ENCODE results near the gene UBE2D4. TPM values are rescaled to one million over a fixed set of nuclear protein-coding genes. Genes with fewer than 3 reads are reported as not detected.
"Not testable (repeated sequence)": the region's sequence is repeated elsewhere in the genome, so short reads cannot be mapped to it uniquely, and the experiment has no call there.

Gene UBE2D4
- total RNA-seq, 1 experiment from 2014 or later, result 15.4 TPM

DNA sequence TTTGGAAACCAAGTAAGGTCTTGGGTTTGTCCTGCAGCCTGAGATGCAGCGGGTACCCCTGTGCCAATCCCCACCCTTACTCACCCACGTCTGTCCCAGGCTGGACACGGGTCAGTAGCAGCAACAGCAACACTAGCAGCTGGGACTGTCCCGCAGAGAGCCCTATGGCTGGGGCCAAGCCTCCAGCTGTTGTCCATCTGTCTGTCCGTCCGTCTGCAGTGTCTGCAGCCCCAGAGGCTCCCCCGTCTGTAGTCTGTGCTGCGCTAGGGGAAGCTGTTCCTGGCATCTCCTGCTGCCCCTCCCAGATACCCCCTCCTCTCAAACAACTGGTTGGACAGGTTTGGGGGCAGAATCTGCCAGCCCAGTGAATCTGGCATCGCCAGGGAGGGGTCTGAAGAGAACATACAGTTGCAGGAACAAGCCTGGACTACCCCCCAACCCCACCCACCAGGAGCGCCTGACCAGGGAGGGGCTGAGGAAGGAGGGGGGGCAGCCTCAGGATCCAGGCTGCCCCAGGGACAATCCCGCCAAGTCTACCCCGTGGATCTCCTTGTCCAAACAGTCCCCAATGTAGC, 63.9 kb downstream of the UBE2D4 start:
- DNase-seq (ENCODE audit: low read depth); in situ Hi-C loops (cut with HindIII; ENCODE audit: low pct_unique_long_range_greater_than_20kb, low sequenced_read_pairs): not testable (repeated sequence)

GRCh38 chr7:43990829-43991228, 64.6 kb downstream of the UBE2D4 start:
- in situ Hi-C loops (cut with HindIII; ENCODE audit: low pct_unique_long_range_greater_than_20kb, low sequenced_read_pairs); DNase-seq (ENCODE audit: low read depth): not testable (repeated sequence)

DNA sequence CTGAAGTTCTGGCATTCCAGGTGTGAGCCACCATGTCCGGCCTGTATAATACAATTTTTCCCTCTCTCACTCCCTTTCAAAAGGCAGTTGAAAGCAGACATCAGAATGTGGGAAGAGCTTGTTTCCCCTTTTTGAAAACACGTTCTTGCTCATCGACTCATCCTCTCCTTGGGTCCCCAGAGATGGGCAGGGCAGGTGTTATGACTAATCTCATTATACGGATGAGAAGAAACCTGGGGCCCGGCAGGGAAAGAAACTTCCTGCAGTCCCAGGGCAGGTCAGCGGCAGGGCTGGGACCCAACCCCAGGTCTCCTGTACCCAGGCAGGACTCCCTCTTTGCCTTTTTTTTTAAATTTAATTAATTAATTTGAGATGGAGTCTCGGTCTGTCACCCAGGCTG, 66.7 kb downstream of the UBE2D4 start:
- in situ Hi-C loops (cut with HindIII; ENCODE audit: low pct_unique_long_range_greater_than_20kb, low sequenced_read_pairs), result not testable (repeated sequence)
- DNase-seq (ENCODE audit: low read depth), result peak; percentile 73

DNA sequence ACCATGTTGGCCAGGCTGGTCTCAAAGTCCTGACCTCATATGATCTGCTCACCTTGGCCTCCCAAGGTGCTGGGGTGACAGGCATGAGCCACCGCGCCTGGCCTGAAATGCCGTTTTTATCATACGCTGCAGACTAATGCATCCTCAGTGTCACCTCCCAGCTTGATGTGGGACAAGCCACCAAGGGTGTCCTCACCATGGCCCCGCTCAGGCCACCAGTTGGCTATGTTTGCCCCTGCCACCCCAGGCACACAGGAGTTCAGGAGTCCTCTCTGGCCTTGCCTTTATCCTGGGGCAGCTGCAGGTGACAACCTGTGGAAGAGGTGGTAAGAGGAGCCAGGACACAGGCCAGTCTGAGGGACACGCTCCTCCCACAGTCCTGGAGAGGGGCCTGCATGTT, 68.4 kb downstream of the UBE2D4 start:
- DNase-seq (ENCODE audit: low read depth), result not testable (repeated sequence)

GRCh38 chr7:43997532-43997931, 71.3 kb downstream of the UBE2D4 start, which contains the start of gene SPDYE1:
Gene SPDYE1, plus strand, starts transcription at chr7:43997897. Its CDS starts 2,053 bp downstream, at chr7:43999950.
- in situ Hi-C loops (cut with HindIII; ENCODE audit: low pct_unique_long_range_greater_than_20kb, low sequenced_read_pairs); DNase-seq (ENCODE audit: low read depth): not testable (repeated sequence)

More for the DNA sequence above, 68.4 kb downstream of the UBE2D4 start:
- in situ Hi-C loops (cut with HindIII; ENCODE audit: low pct_unique_long_range_greater_than_20kb, low sequenced_read_pairs), result not testable (repeated sequence)

Other genes with a start within 250 kb of the UBE2D4 start
- gene COA1, start 196.9 kb upstream of the UBE2D4 start, total RNA-seq (2014; rRNA removed; shearing (Covaris generic); ENCODE audit: low replicate concordance), result 104 and 128 TPM in 2 replicates
- 98.2 and 131 TPM in 2 replicates for gene BLVRA, start 167.8 kb upstream of the UBE2D4 start, total RNA-seq (2014; rRNA removed; shearing (Covaris generic); ENCODE audit: low replicate concordance)
- gene MRPS24, start 56.9 kb upstream of the UBE2D4 start, total RNA-seq (2014; rRNA removed; shearing (Covaris generic); ENCODE audit: low replicate concordance), result 122 and 157 TPM in 2 replicates
- gene URGCP, start 19.8 kb upstream of the UBE2D4 start, total RNA-seq (2014; rRNA removed; shearing (Covaris generic); ENCODE audit: low replicate concordance), result 22.0 and 30.4 TPM in 2 replicates
- gene SPDYE1, start 71.5 kb downstream of the UBE2D4 start, total RNA-seq (2014; rRNA removed; shearing (Covaris generic); ENCODE audit: low replicate concordance), result not detected in 2 replicates
- 137 and 174 TPM in 2 replicates for gene DBNL, start 118.3 kb downstream of the UBE2D4 start, total RNA-seq (2014; rRNA removed; shearing (Covaris generic); ENCODE audit: low replicate concordance)
- gene PGAM2, start 139.1 kb downstream of the UBE2D4 start, total RNA-seq (2014; rRNA removed; shearing (Covaris generic); ENCODE audit: low replicate concordance), result not detected in 2 replicates
- 2.6 and 2.9 TPM in 2 replicates for gene POLM, start 156.1 kb downstream of the UBE2D4 start, total RNA-seq (2014; rRNA removed; shearing (Covaris generic); ENCODE audit: low replicate concordance)
- not detected in 2 replicates for gene AEBP1, start 177.9 kb downstream of the UBE2D4 start, total RNA-seq (2014; rRNA removed; shearing (Covaris generic); ENCODE audit: low replicate concordance)
- gene POLD2, start 197.1 kb downstream of the UBE2D4 start, total RNA-seq (2014; rRNA removed; shearing (Covaris generic); ENCODE audit: low replicate concordance), result 211 and 243 TPM in 2 replicates
- not detected in 2 replicates for gene MYL7, start 214.9 kb downstream of the UBE2D4 start, total RNA-seq (2014; rRNA removed; shearing (Covaris generic); ENCODE audit: low replicate concordance)

All from Caki2 (cell line).